Smooth muscle cell (in vitro differentiated cells): Measurements from ENCODE around the gene SPATA46. TPM values are rescaled to one million over a fixed set of nuclear protein-coding genes. Genes with fewer than 3 reads are reported as not detected.

Experiments used
- DNase-seq: peaks from one replicate; lab custom pipeline; 2025; ENCODE audit not compliant: unreplicated experiment; lab: John Stamatoyannopoulos, UW
- H2AFZ ChIP-seq: fragments of 200-600 bp; sonication (generic); 2 replicates; pipeline ENCODE4 v1.6.0; 2016; ENCODE audit warnings: antibody characterized with exemption, low read depth, mild to moderate bottlenecking
- H3F3A ChIP-seq: fragments of 200-600 bp; sonication (generic); 2 replicates; pipeline ENCODE4 v1.6.0; 2017; ENCODE audit warnings: antibody characterized with exemption, low read depth
- H3K27ac ChIP-seq: fragments of 200-600 bp; sonication (generic); 2 replicates; pipeline ENCODE4 v1.5.1; 2016; ENCODE audit warnings: low read depth, mild to moderate bottlenecking
- H3K27me3 ChIP-seq: fragments of 200-600 bp; sonication (generic); 2 replicates; pipeline ENCODE4 v1.6.1; 2016; ENCODE audit warnings: low read depth, mild to moderate bottlenecking
- H3K36me3 ChIP-seq: fragments of 200-600 bp; sonication (generic); 2 replicates; pipeline ENCODE4 v1.5.1; 2016; ENCODE audit warnings: low read depth
- H3K4me1 ChIP-seq: fragments of 200-600 bp; sonication (generic); 2 replicates; pipeline ENCODE4 v1.5.1; 2016; ENCODE audit warnings: low read depth
- H3K4me2 ChIP-seq: fragments of 200-600 bp; sonication (generic); 2 replicates; pipeline ENCODE4 v1.6.0; 2016; ENCODE audit warnings: mild to moderate bottlenecking
- H3K4me3 ChIP-seq: fragments of 200-600 bp; sonication (generic); 2 replicates; pipeline ENCODE4 v1.5.1; 2016; ENCODE audit warnings: mild to moderate bottlenecking
- H3K79me2 ChIP-seq: fragments of 200-600 bp; sonication (generic); 2 replicates; pipeline ENCODE4 v1.6.0; 2016; ENCODE audit warnings: low read depth, mild to moderate bottlenecking
- H3K9ac ChIP-seq: fragments of 200-600 bp; sonication (generic); 2 replicates; pipeline ENCODE4 v1.6.0; 2016; ENCODE audit warnings: low read depth
- H3K9me3 ChIP-seq: fragments of 200-600 bp; sonication (generic); replicated peaks from 2 replicates; pipeline ENCODE4 v1.5.1; 2016; ENCODE audit warnings: low read depth
- H4K20me1 ChIP-seq: fragments of 200-600 bp; sonication (generic); 2 replicates; pipeline ENCODE4 v1.6.0; 2016; ENCODE audit warnings: low read depth
- CTCF ChIP-seq: fragments of 200-600 bp; sonication (generic); IDR thresholded peaks from 2 replicates; pipeline ENCODE4 v1.5.1; 2017; ENCODE audit warnings: borderline replicate concordance, mild to moderate bottlenecking, antibody characterized with exemption; ENCODE audit not compliant: insufficient read depth, poor library complexity, severe bottlenecking
- WGBS: methylation state at CpG from one replicate; pipeline ENCODE4 v1.1.7; 2016; ENCODE audit warnings: low lambda C conversion rate; 5-methylcytosine and 5-hydroxymethylcytosine counted together
- polyA plus RNA-seq: library from polyadenylated mRNA; unstranded; fragments of >200 nt; fragmentation: Nextera tagmentation; extraction: Ambion mirVana; gene quantifications from 2 replicates; pipeline ENCODE4 v1.2.1, GENCODE V29; 2016
- total RNA-seq: library from RNA; depleted of rRNA; stranded (reverse); fragments of >200 nt; gene quantifications from 2 replicates; pipeline ENCODE4 v1.2.3, GENCODE V29; 2014

Gene SPATA46
- total and polyA plus RNA-seq, 2 experiments from 2014 or later: not detected

GRCh38 chr1:162371611-162372010 lies 5.0 kb downstream of the SPATA46 start:
- no peak for TF ChIP-seq CTCF
- no peaks in the 10 kb centered on the region for H3K9me3 ChIP-seq
- no peaks in the 10 kb centered on the region for H3K4me1 ChIP-seq
- 60% methylated on average over 6 of the region's 6 CpGs for WGBS
- H3K36me3 ChIP-seq: no peaks in the 10 kb centered on the region
- no peaks in the 10 kb centered on the region for H4K20me1 ChIP-seq
- H3K79me2 ChIP-seq: no peaks in the 10 kb centered on the region
- no peak for DNase-seq
- peak overlapping the region; percentile 81 for H3K27ac ChIP-seq
- no peak overlapping the region for H3K9ac ChIP-seq
- H3K27me3 ChIP-seq: no peaks in the 10 kb centered on the region
- H2AFZ ChIP-seq: no peak overlapping the region
- no peak overlapping the region for H3K4me3 ChIP-seq
- no peaks in the 10 kb centered on the region for H3F3A ChIP-seq
- H3K4me2 ChIP-seq: no peak overlapping the region

DNA sequence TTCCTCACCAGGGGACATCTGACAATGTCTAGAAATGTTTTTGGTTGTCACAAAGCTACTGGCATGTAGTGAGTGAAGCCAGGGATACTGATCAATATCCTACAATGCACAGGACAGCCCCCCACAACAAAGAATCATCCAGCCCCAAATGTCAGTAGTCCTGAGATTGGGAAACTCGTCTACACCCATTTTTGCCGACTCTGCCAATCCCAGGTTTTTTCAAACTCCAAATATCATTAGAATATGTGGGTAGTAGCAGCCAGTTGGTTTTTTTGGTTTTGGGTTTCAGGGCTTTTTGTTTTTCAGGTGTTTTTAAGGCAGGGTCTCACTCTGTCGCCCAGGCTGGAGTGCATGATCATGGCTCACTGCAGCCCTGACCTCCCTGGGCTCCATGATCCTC lies 5.9 kb downstream of the SPATA46 start:
- H3K4me3 ChIP-seq: no peak overlapping the region
- no peak overlapping the region for H3K4me2 ChIP-seq
- no peak overlapping the region for H3K9ac ChIP-seq
- H3F3A ChIP-seq: no peaks in the 10 kb centered on the region
- H3K27ac ChIP-seq: no peak overlapping the region
- no peaks in the 10 kb centered on the region for H3K27me3 ChIP-seq
- WGBS: 96% methylated on average over 3 of the region's 3 CpGs
- TF ChIP-seq CTCF: no peak
- H3K4me1 ChIP-seq: no peaks in the 10 kb centered on the region
- no peaks in the 10 kb centered on the region for H3K9me3 ChIP-seq
- H2AFZ ChIP-seq: no peak overlapping the region
- no peaks in the 10 kb centered on the region for H3K36me3 ChIP-seq
- no peak for DNase-seq
- H3K79me2 ChIP-seq: no peaks in the 10 kb centered on the region
- no peaks in the 10 kb centered on the region for H4K20me1 ChIP-seq

GRCh38 chr1:162370161-162370560 lies 6.5 kb downstream of the SPATA46 start:
- no peaks in the 10 kb centered on the region for H3K9me3 ChIP-seq
- no peak overlapping the region for H3K4me3 ChIP-seq
- no peaks in the 10 kb centered on the region for H3K79me2 ChIP-seq
- no peak overlapping the region for H3K9ac ChIP-seq
- no peaks in the 10 kb centered on the region for H3K4me1 ChIP-seq
- 100% methylated on average over 1 of the region's 1 CpG for WGBS
- H3K36me3 ChIP-seq: no peaks in the 10 kb centered on the region
- no peak overlapping the region for H3K27ac ChIP-seq
- no peak for TF ChIP-seq CTCF
- no peaks in the 10 kb centered on the region for H3F3A ChIP-seq
- no peaks in the 10 kb centered on the region for H3K27me3 ChIP-seq
- H4K20me1 ChIP-seq: no peaks in the 10 kb centered on the region
- no peak for DNase-seq
- H3K4me2 ChIP-seq: no peak overlapping the region
- H2AFZ ChIP-seq: no peak overlapping the region

DNA sequence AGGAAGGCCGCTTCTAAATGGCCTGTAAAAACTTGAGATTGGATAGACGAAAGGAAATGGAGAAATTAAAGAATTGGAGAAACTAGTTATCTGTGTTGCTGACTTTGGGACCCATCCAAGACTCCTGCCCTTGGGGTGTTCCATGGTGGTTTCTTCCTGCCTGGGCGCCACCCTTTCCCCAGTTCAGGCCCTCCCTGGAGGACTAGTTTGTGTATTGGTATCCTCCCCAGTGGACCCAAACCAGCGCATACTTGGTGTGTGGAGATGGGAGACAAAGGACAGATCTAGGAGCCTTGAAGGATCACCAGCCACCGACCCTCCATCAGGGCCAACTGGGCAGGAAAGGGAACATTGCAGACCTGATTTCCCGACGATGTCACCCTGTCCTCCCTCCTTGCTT lies 7.1 kb downstream of the SPATA46 start:
- TF ChIP-seq CTCF: no peak
- Histone ChIP-seq H4K20me1 (no peaks in the 10 kb centered on the region), H3F3A (no peaks in the 10 kb centered on the region), H3K9ac (no peak overlapping the region), H3K79me2 (no peaks in the 10 kb centered on the region), H3K9me3 (no peaks in the 10 kb centered on the region), H3K4me3 (no peak overlapping the region), H3K27ac (no peak overlapping the region), H3K4me2 (no peak overlapping the region), H2AFZ (no peak overlapping the region), H3K4me1 (no peaks in the 10 kb centered on the region), H3K27me3 (no peaks in the 10 kb centered on the region), H3K36me3 (no peaks in the 10 kb centered on the region)
- 91% methylated on average over 7 of the region's 7 CpGs for WGBS
- no peak for DNase-seq
